Upper lobe of left lung (tissue), 4 donors: ENCODE results near the gene BMPR1B.

Experiments
- EP300 ChIP-seq, 4 donors: sonication (generic); formaldehyde crosslinking; IDR thresholded peaks; one replicate each; pipeline ENCODE4 v1.5.1; 2017; ENCODE audit warnings: antibody characterized with exemption in 4 of 4, control low read depth in 2 of 4
- POLR2A ChIP-seq, 4 donors: fragments of 450-650 bp; IDR thresholded peaks; one replicate each; pipeline ENCODE4 v1.5.1; 2016 to 2017; ENCODE audit warnings: antibody characterized with exemption in 4 of 4, mild to moderate bottlenecking in 2 of 4
- POLR2AphosphoS5 ChIP-seq, 2 donors: sonication (generic); formaldehyde crosslinking; IDR thresholded peaks; one replicate each; pipeline ENCODE4 v1.5.1; 2017; ENCODE audit warnings: antibody characterized with exemption in 2 of 2
- TF ChIP-seq, protein P1 (sequence below), 6 experiments: fragments of 450-650 bp in 4 of 6; fragments of 200-600 bp in 2 of 6; sonication (generic) in 2 of 6; IDR thresholded peaks; one replicate each; pipeline ENCODE4 v1.5.1; 2016 to 2019; ENCODE audit warnings: antibody characterized with exemption in 6 of 6

DNA sequence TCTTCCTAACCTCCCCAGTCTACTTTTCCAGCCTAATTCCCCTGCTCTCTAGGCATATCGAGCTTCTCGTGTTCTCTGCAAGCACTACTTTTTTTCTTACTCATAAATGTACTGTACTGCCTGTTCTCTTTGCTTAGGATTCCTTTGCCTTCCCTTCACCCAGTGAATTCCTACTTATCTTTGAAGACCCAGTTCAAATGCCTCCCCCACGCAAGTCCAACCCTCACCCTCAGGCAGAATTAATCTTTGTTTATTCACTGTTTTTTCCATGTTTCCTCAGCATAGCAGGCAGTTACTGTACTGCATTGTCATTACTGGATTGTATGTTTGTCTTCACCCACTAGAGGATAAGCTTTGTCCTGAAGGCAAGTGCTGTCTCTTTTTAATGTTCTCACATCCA is 287.7 kb downstream of the BMPR1B start:
- TF ChIP-seq POLR2A (IDR thresholded peaks at IDR 0.05) (no peak), POLR2AphosphoS5 (IDR thresholded peaks at IDR 0.05) (no peak), EP300 (IDR thresholded peaks at IDR 0.05) (no peak)
- TF ChIP-seq, protein P1, sequence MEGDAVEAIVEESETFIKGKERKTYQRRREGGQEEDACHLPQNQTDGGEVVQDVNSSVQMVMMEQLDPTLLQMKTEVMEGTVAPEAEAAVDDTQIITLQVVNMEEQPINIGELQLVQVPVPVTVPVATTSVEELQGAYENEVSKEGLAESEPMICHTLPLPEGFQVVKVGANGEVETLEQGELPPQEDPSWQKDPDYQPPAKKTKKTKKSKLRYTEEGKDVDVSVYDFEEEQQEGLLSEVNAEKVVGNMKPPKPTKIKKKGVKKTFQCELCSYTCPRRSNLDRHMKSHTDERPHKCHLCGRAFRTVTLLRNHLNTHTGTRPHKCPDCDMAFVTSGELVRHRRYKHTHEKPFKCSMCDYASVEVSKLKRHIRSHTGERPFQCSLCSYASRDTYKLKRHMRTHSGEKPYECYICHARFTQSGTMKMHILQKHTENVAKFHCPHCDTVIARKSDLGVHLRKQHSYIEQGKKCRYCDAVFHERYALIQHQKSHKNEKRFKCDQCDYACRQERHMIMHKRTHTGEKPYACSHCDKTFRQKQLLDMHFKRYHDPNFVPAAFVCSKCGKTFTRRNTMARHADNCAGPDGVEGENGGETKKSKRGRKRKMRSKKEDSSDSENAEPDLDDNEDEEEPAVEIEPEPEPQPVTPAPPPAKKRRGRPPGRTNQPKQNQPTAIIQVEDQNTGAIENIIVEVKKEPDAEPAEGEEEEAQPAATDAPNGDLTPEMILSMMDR (IDR thresholded peaks at IDR 0.05): no peak
